ENCODE measurements around the gene AMFR.

The AMFR gene

GRCh38 chr16:56328276-56329022 is 96.9 kb downstream of the AMFR start:
- no peak for DNase-seq

DNA sequence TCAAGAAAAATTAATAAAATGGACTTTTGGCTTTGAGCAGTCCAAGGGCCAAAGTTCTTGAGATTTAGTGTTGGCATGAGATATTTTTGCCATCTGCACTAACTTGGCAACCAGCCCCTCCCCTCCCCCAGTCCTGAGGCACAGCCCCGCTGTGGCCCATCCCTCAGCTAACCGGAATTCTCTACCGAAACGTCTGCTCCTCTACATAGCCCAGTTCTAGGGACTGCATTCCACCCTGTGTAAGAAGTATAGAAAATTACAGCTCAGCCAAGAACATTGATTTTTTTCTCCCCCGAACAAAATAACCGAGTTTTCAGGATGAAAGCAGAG is 97.5 kb downstream of the AMFR start:
- no peak for DNase-seq

- DNase-seq: no peak
These were observed 98.0 kb downstream of the AMFR start for GRCh38 chr16:56327071-56327928.

DNA sequence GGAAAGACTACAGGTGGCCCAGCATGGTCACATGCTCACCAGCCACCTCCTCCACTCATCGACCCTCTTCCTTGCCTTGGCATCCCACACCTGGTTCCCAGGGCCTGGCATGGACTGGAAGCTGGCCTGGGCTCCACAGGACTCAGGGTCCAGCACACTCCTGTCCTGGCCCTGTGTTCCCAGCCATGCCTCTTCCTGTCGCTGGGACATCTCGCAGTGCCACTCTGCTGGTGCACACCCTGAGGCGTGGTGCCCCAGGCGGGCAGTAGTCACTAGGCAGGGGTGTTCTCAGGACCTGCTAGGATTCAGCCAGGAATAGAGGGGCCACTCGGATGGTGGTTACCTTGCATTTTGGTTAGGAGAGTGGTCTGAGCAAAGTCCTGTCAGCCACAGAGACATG is 99.4 kb downstream of the AMFR start:
- DNase-seq: no peak

DNA sequence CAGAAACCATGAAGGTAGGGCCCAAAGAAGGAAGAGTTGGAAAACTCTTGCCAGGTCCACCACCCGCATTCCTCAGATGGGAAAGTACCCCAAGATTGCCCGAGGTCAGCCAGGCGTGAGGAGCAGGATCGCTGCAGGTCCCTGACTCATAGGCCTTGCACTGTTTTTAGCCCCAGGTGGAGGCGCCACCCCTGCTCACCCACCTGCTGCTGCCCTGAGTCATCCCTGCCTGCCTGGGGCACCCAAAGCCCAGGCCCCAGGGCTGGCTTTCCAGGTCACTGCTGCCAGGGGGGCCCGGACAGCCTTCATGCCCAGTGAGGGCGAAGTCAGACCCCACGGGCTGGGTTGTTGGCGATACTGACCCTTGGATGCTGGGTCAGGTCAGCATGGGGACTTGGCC is 100.9 kb downstream of the AMFR start:
- DNase-seq: no peak

DNA sequence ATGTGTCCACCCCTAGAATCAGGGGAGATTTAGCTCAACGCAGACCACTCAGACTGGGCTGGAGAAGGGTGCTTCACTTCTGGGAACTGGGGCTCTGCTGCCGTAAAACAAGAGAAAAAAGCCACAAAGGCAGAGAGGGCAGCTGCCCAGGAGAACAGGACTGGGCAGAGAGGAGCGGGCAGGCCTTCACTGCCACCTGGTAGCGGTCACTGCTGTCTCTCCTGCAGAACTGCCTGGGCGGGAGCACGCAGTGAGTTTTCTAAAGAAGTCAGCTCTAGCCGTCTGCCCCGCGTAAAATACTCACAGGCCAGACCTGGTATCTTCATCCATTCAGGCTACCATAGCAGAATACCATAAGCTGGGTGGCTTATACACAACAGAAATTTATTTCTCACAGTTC is 103.8 kb downstream of the AMFR start:
- no peak for DNase-seq

DNA sequence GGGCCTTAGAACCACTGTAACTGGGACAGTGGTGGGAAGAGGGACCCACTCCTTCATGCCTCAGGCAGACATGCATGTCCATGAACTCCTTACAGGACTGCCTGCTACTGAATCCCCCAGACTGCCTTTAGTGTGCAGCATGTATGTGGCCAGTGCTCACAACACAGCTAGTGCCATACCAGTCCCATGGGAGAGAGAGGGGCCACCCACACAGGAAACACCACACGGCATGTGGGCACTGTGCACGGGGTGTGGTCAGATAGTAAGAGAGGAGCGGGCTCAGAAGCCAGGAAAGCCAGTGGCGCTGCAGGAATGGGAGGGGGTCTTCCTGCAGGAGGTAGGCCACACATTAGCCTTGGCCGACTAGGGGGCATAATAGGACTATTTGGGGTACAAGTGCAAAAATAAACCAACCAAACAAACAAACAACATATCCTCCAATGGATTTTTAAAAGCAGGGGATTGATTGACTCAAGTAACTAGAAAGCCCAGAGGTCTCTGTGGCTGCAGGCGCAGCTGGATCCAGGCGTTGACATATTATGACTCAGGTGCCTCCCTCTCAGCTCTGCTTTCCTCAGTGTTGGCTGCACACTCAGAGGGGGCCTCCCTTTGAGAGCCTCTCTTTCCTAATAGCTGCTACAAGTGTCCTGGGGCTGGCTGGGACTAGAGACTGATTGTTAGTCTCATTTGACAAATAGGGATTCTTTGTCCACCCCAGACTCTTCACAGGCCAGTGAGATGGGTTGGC is 104.4 kb downstream of the AMFR start:
- DNase-seq: no peak

DNA sequence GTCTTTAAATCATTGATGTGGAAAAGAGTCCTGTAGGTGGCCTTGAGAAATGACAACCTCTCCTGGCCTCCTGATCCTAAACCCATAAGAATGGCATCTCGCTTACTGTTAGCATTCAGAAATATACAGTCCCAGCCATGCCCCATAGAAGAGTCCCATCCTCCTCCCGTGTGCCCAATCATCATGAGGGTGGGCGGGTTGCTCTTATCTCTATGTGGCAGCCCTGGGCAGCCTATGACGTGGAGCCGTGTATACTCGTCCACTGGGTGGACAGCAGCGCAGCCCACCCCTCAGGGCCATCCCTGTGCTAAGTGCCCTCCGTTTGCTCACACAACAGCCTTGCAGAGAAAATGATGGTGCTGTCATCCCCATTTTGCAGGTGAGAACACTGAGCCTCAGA is 105.3 kb downstream of the AMFR start:
- no peak for DNase-seq

GRCh38 chr16:56319376-56319775 is 106.0 kb downstream of the AMFR start:
- DNase-seq: no peak

DNA sequence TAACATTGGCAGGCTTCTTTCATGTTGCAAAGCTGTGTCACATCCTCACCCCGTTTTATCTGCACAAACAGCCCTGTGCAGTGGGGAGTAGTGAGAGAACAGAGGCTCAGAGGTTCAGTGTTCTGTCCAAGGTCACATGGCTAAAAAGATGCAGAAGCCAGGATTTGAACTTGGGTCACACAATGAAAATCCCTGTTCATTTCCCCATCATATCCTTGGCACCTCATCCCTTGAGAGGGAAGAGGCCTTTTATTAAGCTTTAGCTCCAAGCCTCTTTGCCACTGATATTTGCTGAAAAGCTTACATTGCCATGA is 106.6 kb downstream of the AMFR start:
- no peak for DNase-seq

DNA sequence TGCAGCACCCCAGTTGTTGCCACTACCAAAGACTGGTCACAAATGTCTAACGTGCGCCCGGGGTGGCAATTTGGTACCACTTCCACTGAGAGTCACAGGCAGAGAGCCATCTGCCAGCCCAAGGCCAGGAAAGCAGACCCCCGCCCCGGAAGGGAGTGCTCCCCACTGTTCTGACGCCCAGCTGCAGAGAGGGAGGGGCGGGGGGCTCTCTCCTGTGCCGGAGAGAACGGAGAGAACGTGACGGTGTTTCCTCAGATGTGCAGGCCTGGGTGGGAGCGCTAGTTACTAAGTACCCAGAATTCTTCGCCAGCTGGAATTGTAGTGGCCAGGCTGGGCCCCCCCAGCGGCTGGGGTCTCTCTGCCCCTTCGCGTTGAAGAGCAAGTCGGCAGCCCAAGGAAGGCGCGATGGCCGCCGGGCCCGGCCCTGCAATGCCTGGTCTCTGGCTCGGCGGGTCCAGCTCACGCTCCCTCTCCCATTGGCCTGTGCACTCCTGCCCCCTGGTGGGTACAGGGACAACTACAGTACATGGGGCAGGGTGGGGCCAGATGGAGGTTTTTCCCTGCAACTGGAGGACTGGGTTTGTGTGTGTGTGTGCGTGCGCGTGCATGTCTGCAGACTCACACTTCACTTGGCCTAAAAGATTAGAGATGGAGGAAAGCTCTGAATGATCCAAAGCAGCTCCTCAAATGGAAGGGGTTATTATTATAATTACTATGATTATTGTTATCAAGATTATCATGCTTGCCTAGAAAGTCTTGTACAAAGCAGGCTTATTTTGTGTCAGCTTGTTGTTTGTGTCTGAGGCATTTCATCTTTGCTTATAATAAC is 107.1 kb downstream of the AMFR start:
- peak; percentile 31 for DNase-seq

DNA sequence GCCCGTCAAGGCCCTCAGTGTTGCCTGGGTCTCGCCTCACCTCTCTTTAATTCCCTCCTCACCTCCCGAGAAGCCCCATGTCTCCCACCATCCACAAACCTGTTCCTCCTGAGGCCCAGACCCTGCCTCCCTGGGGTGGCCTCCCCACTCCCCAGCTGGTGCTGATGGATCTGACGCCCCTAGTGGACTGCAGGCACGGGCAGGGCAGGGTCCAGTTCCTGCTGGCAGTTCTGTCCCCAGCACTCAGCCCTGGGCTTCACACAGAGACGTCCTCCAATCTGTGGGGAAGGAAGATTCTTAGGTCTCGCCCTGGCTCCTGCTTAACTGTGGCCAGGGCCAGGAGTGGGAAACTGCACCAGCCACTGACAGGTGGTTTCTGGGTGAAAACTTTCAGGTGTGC is 108.8 kb downstream of the AMFR start:
- DNase-seq: no peak

DNA sequence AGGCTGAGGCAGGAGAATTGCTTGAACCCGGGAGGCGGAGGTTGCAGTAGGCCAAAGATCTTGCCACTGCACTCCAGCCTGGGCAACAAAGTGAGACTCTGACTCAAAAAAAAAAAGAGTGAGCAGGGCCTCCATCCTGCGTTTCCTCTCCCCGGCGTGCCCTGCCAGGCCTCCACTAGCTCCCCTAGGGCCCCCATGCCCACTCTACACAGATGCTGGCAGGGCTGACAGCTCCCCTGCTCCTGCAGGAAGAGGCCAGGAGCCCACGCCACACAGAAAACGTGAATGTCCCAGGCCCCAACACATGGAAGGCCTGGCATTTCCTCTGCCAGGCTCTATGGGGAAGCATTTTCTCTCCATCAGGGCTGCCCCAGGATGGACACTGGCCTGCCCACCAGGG is 109.4 kb downstream of the AMFR start:
- no peak for DNase-seq

DNA sequence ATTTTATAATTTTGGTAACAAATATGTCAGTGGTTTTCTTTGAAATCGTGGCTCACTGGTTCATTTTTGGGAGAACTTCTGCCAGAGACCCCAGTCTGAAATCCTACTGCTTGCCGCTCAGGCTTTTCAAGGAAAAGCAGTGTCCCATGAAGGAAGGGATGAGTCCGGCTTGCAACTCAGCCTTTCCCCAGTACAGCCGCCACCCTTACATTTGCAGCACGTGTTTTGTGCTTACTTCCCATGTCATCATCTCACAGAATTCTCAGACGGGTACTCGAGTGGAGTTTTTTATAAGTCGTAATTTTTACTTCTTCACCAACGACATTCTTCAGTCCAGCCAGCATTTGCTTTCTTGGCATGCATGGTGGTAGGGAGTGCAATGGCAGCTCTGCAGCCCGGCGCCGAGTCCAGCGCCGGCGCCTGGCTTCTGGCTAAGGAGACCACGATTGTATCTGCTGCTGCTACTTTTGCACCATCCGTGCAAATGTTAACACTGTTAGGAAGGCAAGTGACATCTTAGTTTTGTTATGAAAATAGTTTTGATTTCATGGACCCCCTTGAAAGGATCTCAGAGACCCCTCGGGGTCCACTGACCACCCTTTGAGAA is 111.0 kb downstream of the AMFR start:
- DNase-seq: no peak

DNA sequence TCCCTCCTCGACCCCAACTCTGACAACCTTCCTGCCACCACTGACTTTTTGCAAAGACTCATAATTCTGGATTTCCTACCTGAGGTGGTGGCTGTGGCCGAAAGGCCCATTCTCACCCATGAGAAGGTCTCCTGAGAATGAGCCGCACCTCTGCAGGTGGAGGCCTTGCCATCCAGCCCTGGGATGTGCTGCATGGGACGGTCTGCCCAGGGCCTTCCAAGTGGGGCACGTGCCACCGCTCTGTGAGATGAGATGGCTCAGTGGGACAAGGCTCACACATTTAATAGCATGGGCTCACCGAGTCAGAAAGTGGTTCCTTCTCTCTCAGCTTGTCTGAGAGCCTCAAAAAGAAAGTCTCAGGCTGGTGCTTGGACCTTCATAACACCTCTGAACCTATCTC is 112.8 kb downstream of the AMFR start:
- DNase-seq: no peak

DNA sequence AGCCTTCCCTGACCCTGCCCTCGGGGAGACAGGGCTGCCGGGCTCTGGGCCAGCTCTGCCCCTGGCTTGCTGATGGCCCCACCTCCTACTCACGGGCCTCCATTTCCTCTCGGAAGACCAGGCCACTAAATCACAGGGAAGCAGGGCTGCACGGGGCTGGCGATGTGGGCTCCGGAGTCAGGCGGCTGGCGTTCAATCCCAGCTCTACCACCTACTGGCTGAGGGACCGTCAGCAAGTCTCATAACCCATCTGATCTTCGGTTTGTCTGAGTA is 113.4 kb downstream of the AMFR start:
- no peak for DNase-seq

Measured in KG1 (cell line).